Esophagus squamous epithelium (tissue), 5 donors: ENCODE data around the gene SYNM. TPM values are rescaled to one million over a fixed set of nuclear protein-coding genes. Genes with fewer than 3 reads are reported as not detected.
A peak's percentile ranks its signal among the peaks of the same experiment; 100 is the strongest.

Experiments
- DNase-seq: peaks from one replicate; lab custom pipeline; 2025; lab: John Stamatoyannopoulos, UW
- H3K27ac ChIP-seq, 4 donors: fragments of 200-600 bp; sonication (generic); one replicate each; pipeline ENCODE4 v1.5.1; 2016 to 2019; ENCODE audit warnings: mild to moderate bottlenecking in 1 of 4
- H3K27me3 ChIP-seq, 4 donors: fragments of 200-600 bp; sonication (generic); 1 replicate in 3 of 4; 2 replicates in 1 of 4; pipeline versions ENCODE4 v1.5.1 to v1.6.0; 2017 to 2021; ENCODE audit warnings: antibody characterized with exemption in 1 of 4
- H3K36me3 ChIP-seq, 3 donors: fragments of 200-600 bp; sonication (generic); one replicate each; pipeline ENCODE4 v1.5.1; 2016 to 2019
- H3K4me1 ChIP-seq, 3 donors: fragments of 200-600 bp; sonication (generic); one replicate each; pipeline ENCODE4 v1.5.1; 2017 to 2019
- H3K4me3 ChIP-seq, 4 donors: fragments of 200-600 bp; sonication (generic); 1 replicate in 3 of 4; 2 replicates in 1 of 4; pipeline ENCODE4 v1.5.1; 2016 to 2019; ENCODE audit warnings: mild to moderate bottlenecking in 2 of 4, moderate library complexity in 1 of 4
- H3K9me3 ChIP-seq, 3 donors: fragments of 200-600 bp; sonication (generic); one replicate each; pipeline ENCODE4 v1.5.1; 2016 to 2019
- CTCF ChIP-seq, 6 experiments: fragments of 450-650 bp in 4 of 6; fragments of 200-600 bp in 2 of 6; sonication (generic) in 2 of 6; IDR thresholded peaks; one replicate each; pipeline ENCODE4 v1.5.1; 2016 to 2019; ENCODE audit warnings: antibody characterized with exemption in 6 of 6, mild to moderate bottlenecking in 4 of 6, moderate library complexity in 4 of 6
- POLR2A ChIP-seq, 4 donors: fragments of 450-650 bp; IDR thresholded peaks; one replicate each; pipeline ENCODE4 v1.6.1; 2017; ENCODE audit warnings: antibody characterized with exemption in 4 of 4, mild to moderate bottlenecking in 4 of 4, moderate library complexity in 3 of 4
- WGBS, 2 donors: methylation state at CpG; one replicate each; pipeline ENCODE4 v1.1.5; 2018; 5-methylcytosine and 5-hydroxymethylcytosine counted together
- intact Hi-C: fragments of 100-400 bp; cut with DNase I; formaldehyde crosslinking; loops from one replicate; pipeline ENCODE4 v1.15.0; 2022
- total RNA-seq, 4 donors: library from RNA; depleted of rRNA; stranded (reverse); fragments of >200 nt; gene quantifications; one replicate each; pipeline ENCODE4 v1.1.0, GENCODE V29; 2016
- donor health status: DM: yes; HTN: yes; CAD: no.

SYNM gene
- total RNA-seq, 4 donors from 2014 or later, result 18.1 to 262 (median 42.0) TPM

- H3K27me3 ChIP-seq, result no peaks in the 10 kb centered on the region
- TF ChIP-seq POLR2A (IDR thresholded peaks at IDR 0.05) (no peak), CTCF (IDR thresholded peaks at IDR 0.05) (no peak)
- H3K4me3 ChIP-seq, result no peak overlapping the region
- peaks cover 0 to 13% (median 0%) of the 10 kb centered on the region in 3 donors for H3K4me1 ChIP-seq
- peak overlapping the region in 3 of 4 donors; percentile 43 to 72 (median 69) for H3K27ac ChIP-seq
- intact Hi-C loops, result no loop called here
- no peak for DNase-seq
- WGBS, 2 donors, result 66 to 75% methylated on average over 5 to 7 of the region's 9 CpGs
- H3K36me3 ChIP-seq, result peaks cover 0 to 38% (median 0%) of the 10 kb centered on the region in 3 donors
- no peaks in the 10 kb centered on the region for H3K9me3 ChIP-seq
Measured at GRCh38 chr15:99155961-99156443, 51.1 kb downstream of the SYNM start.

- H3K36me3 ChIP-seq, result peaks cover 0 to 41% (median 0%) of the 10 kb centered on the region in 3 donors
- H3K4me1 ChIP-seq, result peaks cover 0 to 13% (median 0%) of the 10 kb centered on the region in 3 donors
- H3K27me3 ChIP-seq, result no peaks in the 10 kb centered on the region
- DNase-seq, result no peak
- H3K4me3 ChIP-seq, result no peak overlapping the region
- no peaks in the 10 kb centered on the region for H3K9me3 ChIP-seq
- WGBS, 2 donors, result 61 to 64% methylated on average over 3 of the region's 3 CpGs
- TF ChIP-seq POLR2A (IDR thresholded peaks at IDR 0.05), result no peak
- no peak for TF ChIP-seq CTCF (IDR thresholded peaks at IDR 0.05)
- intact Hi-C loops, result no loop called here
- H3K27ac ChIP-seq, result peak overlapping the region in 3 of 4 donors; percentile 4 to 68 (median 21)
Measured at GRCh38 chr15:99157456-99157855, 52.6 kb downstream of the SYNM start.

- TF ChIP-seq POLR2A (IDR thresholded peaks at IDR 0.05) (no peak), CTCF (IDR thresholded peaks at IDR 0.05) (no peak)
- 89 to 91% methylated on average over 1 to 6 of the region's 6 CpGs for WGBS, 2 donors
- Histone ChIP-seq H3K4me3 (no peak overlapping the region), H3K27me3 (no peaks in the 10 kb centered on the region), H3K36me3 (peaks cover 0 to 50% (median 0%) of the 10 kb centered on the region in 3 donors), H3K4me1 (peaks cover 0 to 13% (median 0%) of the 10 kb centered on the region in 3 donors), H3K9me3 (no peaks in the 10 kb centered on the region), H3K27ac (peak overlapping the region in 1 of 4 donors; percentile 6)
- no peak for DNase-seq
- intact Hi-C loops, result no loop called here
Measured at GRCh38 chr15:99158626-99159412, 53.9 kb downstream of the SYNM start.

- DNase-seq, result no peak
- 85 to 95% methylated on average over 4 of the region's 4 CpGs for WGBS, 2 donors
- Histone ChIP-seq H3K27ac (no peak overlapping the region), H3K4me1 (no peaks in the 10 kb centered on the region), H3K9me3 (no peaks in the 10 kb centered on the region), H3K4me3 (no peak overlapping the region), H3K27me3 (no peaks in the 10 kb centered on the region), H3K36me3 (peaks cover 0 to 82% (median 0%) of the 10 kb centered on the region in 3 donors)
- TF ChIP-seq CTCF (IDR thresholded peaks at IDR 0.05) (no peak), POLR2A (IDR thresholded peaks at IDR 0.05) (no peak)
- intact Hi-C loops, result no loop called here
Measured at GRCh38 chr15:99163271-99164062, 58.6 kb downstream of the SYNM start.
